DMS153 (cell line): ENCODE measurements around the gene ALX4.

Experiments used
- DNase-seq: peaks from one replicate; lab custom pipeline; 2025; lab: John Stamatoyannopoulos, UW

Gene ALX4

GRCh38 chr11:44335052-44335760 lies 25.3 kb upstream of the ALX4 start:
- DNase-seq, result no peak

DNA sequence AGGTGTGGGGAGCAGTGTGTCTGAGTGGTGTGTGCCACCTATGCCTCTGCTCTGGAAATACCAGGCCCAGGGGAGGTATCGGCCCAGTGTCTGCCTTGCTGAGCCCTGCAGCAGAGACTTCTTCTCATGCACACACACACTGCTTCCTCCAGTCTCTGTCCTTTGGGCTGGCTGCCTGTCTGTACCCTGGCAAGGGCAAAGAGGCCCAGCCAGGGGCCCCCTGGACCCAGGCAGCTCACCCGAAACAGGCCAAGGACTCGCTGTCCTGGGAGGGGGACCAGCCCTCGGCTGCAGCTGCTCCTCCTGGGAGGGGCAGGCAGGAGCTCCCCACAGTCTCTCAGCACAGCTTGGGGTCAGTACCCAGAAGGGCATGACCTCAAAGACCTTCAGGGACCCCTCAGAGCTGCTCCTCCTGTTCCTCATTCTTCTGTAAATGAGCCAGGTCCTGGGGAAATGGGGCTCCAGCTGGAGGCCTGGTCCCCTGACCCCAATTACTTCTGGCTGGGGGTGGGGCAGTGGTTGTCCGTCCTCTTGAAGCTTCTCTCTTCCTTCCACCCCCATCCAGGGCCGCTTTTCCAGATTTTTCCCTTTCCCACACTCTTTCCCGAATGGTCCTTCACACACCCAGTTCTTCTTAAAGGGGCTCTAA lies 24.5 kb upstream of the ALX4 start:
- no peak for DNase-seq

GRCh38 chr11:44333271-44334218 lies 23.6 kb upstream of the ALX4 start:
- DNase-seq, result no peak

- no peak for DNase-seq
These were observed 22.7 kb upstream of the ALX4 start for GRCh38 chr11:44332665-44333064.

DNA sequence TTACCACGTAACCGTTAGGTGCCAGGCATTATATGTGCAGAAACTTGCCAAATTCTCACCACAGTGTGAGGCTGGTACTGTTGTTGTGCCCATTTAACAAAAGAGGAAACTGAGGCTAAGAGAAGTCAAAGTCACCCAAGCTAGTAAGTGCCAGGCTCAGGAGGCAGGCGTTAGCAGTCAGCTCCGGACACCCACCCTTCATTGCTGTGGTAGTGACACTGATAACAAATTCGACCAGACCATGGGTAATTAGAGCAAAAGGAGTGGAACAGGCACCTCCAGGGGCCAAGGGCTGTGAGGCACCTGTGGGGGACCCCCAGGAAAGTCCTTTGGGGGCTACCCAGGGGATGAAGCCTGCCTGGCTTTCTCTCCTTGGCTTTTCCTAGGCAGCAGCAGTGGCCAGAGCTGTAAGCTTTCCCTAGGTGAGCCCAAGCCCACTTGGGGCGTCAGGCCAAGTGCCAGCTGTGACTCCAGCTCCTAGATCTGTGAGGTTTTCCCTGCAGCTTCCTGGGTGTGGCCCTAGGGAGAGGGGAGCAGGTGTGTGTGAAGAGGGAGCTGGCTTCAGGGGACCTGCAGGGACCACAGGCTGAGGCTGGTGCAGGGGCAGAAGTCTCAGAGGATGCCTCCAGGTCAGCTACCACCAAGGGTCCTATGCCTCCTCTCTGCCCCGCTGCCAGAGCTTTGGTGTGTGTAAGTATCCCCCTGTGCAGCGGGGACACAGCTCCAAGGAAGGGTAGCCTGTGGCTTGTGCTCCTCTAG lies 19.7 kb upstream of the ALX4 start:
- DNase-seq, result peak; percentile 68

- DNase-seq, result peak; percentile 46
These were observed 18.3 kb upstream of the ALX4 start for GRCh38 chr11:44328138-44328660.

DNA sequence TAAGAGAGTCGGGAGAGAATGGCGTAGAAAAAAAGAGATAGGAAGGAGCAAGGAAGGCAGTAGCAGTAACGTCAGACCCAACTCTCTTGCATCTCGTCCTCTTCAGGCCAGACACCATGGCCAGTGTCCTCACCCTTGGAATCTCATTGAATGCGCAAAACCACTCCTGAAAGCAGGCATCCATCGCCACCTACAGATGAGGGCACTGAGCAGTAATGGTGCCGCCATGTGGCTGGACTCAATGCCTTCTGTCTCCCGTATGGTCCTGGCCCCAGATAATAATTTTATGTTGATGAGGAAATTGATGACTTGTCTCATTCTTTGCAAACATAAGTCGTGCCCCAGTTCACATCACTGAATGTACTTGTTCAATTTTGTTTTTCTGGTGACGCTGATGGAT lies 17.8 kb upstream of the ALX4 start:
- no peak for DNase-seq

DNA sequence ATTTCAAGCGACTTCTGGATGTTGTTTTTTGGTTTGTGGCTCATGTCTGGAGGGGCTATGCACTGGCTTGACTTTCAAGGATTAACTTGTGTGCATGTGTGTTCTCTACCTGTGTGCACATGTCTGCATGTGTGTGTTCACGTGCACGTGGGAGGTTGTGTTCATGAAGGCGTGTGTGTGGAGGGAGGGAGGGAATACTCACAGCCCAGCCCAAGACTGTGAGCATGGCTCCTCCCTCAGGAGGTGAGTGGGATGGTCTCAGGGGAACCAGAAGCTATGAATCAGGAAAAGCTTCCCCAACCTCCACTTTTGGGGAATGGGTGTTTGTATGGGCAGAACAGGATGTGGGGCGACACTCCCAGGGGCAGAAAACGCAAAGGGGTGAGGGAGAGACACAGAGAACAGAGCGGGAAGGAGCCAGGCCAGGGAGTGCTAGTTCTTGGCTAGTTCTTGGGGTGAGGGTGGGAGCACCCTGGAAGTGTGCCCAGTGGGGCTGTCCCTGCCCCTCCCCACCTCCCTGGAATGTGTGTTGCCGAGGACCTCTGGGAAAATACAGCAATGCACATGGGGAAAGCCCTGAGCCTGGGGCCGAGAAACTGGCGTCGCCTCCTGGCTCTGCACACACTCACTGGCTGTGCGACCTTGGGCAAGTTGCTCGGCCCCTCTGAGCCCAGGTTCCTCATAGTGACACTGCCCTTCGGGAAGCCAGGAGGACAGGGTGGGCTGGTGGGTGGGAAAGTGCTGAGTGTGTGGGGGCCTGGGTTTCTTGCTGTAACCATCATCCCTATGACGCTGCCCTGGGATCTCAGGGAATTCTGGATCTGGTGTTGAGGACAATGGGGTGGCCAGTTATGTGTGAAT lies 16.9 kb upstream of the ALX4 start:
- peak; percentile 15 for DNase-seq

DNA sequence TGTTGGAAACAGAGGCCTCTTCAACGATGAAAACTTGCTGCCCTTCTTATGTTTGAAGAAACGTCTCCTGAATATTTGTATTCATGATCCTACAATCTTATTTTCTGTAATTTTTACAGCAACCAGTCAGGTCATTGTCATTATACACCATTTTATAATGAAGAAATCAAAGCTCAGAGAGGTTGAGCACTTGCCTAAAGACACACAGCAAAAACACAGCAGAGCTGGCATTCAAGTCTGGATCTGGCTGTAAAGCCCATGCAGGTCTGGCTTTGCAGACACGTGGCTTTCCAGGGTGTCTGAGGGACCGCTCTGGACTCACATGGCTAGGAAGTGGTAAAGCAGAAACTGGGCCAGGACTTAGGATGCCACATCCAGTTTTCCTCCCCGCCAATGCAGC lies 15.8 kb upstream of the ALX4 start:
- no peak for DNase-seq

GRCh38 chr11:44324749-44325525 lies 15.0 kb upstream of the ALX4 start:
- peak; percentile 36 for DNase-seq

DNA sequence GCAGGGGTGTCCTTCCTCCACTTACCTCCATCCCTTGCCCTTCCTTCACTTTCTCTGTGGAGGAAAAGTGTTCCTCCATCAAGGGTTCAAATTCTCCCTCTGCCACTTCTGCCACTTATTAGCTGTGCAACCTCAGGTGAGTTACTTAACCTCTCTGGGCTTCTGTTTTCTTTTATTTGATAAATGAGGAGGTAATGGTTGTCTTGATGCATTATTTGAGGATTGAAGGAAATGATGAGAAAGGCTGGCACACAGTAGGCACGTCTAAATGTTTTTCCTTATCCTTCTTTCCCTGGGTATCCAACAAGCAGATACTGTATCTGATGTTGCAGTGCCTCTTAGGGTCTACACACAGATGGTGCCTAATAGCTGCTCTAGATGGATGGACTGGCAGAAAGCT lies 14.3 kb upstream of the ALX4 start:
- no peak for DNase-seq

DNA sequence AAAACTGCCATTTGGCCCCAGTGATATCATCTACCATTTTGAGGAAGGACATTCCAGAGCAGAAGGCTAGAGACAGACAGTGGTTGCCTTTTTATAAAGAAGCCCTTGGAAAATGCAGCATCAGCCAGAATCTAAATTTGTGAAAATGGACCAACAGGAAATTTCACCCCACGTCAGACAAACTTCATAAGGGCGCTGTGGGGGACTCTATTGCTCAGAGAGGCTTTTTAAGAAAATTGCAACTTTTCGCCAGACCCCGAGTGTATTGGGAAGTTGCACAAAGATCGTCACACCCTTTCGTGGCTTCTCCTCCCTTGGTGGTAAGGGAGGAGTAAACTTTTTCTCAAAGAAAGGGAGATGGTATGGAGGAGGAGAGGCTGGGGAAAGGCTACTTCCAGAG lies 12.3 kb upstream of the ALX4 start:
- no peak for DNase-seq

DNA sequence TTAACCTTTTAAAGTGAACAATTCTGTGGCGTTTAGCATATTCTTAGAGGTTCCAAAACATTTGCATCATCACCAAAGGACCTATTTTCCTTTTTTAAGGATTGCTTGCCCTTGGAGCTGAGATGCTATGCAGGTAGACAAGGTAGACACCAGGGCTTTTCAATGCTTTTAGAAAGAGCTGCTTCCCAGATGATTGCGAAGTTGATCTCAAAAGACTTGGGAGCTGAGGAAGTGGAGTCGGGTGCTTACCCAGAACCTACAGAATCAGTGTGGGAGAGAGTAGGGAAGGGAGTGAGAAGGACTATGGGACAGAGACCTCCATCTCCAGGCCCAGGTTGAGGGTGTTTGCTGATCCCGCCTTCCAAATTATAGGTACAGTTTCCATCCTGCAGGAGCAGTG lies 11.1 kb upstream of the ALX4 start:
- no peak for DNase-seq

DNA sequence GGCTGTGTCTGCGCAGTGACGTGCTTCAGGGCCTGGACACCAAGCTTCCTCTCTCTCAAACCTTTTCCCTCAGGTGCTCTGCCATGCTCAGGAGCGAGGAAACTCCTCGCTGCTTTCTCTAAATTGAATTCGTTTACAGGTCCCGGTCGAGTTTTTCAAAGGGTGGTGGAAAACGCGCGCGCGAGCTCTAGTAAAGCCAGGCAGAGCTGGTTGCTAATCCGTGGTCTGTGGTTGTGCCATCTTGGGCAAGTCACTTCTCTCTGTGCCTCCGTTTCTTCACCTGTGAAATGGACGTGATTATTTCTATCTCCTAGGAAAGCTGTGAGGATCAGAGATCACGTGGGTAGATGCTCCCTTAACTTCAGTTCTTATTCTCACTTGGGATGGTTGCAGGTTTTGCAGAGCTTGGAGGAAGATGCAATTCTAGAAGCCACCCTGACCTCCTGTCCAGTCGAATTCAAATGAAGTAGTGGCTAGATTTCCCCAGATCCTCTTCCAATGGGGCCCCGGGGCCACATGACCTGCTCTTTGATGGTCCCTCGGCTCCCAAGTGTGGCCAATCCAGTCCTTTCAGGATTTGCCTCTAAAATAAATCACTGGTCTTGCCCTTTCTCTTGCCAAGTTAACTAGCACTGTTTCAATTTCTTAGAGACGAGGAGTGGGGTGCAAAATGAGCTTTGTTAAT lies 10.5 kb upstream of the ALX4 start:
- no peak for DNase-seq

- DNase-seq, result no peak
These were observed 9.8 kb upstream of the ALX4 start for GRCh38 chr11:44319552-44320288.

DNA sequence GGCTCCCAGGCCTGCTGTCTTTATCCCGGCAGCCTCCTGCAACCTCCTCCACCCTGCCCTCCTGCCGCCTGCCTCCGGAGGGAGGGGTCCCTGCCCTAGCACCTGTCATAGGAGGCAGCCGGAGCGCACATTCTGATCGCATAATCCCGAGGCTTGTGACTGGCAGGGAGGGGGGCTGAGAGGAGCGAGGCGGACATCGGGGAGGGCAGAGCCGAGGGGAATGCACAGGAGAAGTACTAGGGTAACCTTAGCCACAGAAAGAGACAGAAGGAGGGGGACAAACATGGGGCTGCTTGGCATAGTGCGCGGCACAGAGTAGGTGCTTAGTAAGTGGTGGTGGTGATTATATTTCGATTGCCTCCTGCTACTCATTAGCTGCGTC lies 9.2 kb upstream of the ALX4 start:
- no peak for DNase-seq

GRCh38 chr11:44318369-44318768 lies 8.4 kb upstream of the ALX4 start:
- no peak for DNase-seq

GRCh38 chr11:44316659-44317240 lies 6.8 kb upstream of the ALX4 start:
- DNase-seq, result peak; percentile 80
